Renal cortex interstitium (tissue), 3 donors: ENCODE results near the gene KRTAP4-8. TPM values are rescaled to one million over a fixed set of nuclear protein-coding genes. Genes with fewer than 3 reads are reported as not detected.

Experiments used
- polyA plus RNA-seq, 3 donors: library from polyadenylated mRNA; unstranded; fragments of 120-200 nt; gene quantifications; one replicate each; pipeline ENCODE4 v1.2.1, GENCODE V29; 2013; ENCODE audit not compliant: insufficient read length in 3 of 3

Gene KRTAP4-8
- polyA plus RNA-seq, 3 donors = not detected

Other genes with a start within 250 kb of the KRTAP4-8 start
- gene KRT12, start 230.9 kb downstream of the KRTAP4-8 start, polyA plus RNA-seq = not detected
- gene KRT20, start 212.9 kb downstream of the KRTAP4-8 start, polyA plus RNA-seq = under 1 TPM in 2 of 3 donors, not detected in 1; 0.11 to 0.19 TPM
- 1 to 10 TPM in 1 of 3 donors, under 1 TPM in 2; 0.80 to 1.4 (median 0.94) TPM for gene KRT23, start 160.5 kb downstream of the KRTAP4-8 start, polyA plus RNA-seq
- not detected for gene KRT39, start 131.2 kb downstream of the KRTAP4-8 start, polyA plus RNA-seq
- gene KRT40, start 113.8 kb downstream of the KRTAP4-8 start, polyA plus RNA-seq = not detected
- gene KRTAP3-3, start 104.0 kb downstream of the KRTAP4-8 start, polyA plus RNA-seq = not detected
- not detected for gene KRTAP3-2, start 98.2 kb downstream of the KRTAP4-8 start, polyA plus RNA-seq
- gene KRTAP3-1, start 89.0 kb downstream of the KRTAP4-8 start, polyA plus RNA-seq = not detected
- gene KRTAP1-5, start 70.9 kb downstream of the KRTAP4-8 start, polyA plus RNA-seq = not detected
- not detected for gene KRTAP1-4, start 67.9 kb downstream of the KRTAP4-8 start, polyA plus RNA-seq
- gene KRTAP1-3, start 63.3 kb downstream of the KRTAP4-8 start, polyA plus RNA-seq = not detected
- not detected for gene KRTAP1-1, start 56.7 kb downstream of the KRTAP4-8 start, polyA plus RNA-seq
- not detected for gene KRTAP2-1, start 50.8 kb downstream of the KRTAP4-8 start, polyA plus RNA-seq
- gene KRTAP2-2, start 42.9 kb downstream of the KRTAP4-8 start, polyA plus RNA-seq = not detected
- not detected for gene KRTAP2-3, start 38.0 kb downstream of the KRTAP4-8 start, polyA plus RNA-seq
- not detected for gene KRTAP2-4, start 32.3 kb downstream of the KRTAP4-8 start, polyA plus RNA-seq
- not detected for gene KRTAP4-7, start 14.0 kb downstream of the KRTAP4-8 start, polyA plus RNA-seq
- gene KRTAP4-16, start 4.1 kb upstream of the KRTAP4-8 start, polyA plus RNA-seq = not detected
- not detected for gene KRTAP4-9, start 7.2 kb upstream of the KRTAP4-8 start, polyA plus RNA-seq
- not detected for gene KRTAP4-11, start 20.2 kb upstream of the KRTAP4-8 start, polyA plus RNA-seq
- not detected for gene KRTAP4-12, start 26.0 kb upstream of the KRTAP4-8 start, polyA plus RNA-seq
- not detected for gene KRTAP4-6, start 42.4 kb upstream of the KRTAP4-8 start, polyA plus RNA-seq
- gene KRTAP4-5, start 51.7 kb upstream of the KRTAP4-8 start, polyA plus RNA-seq = not detected
- gene KRTAP4-4, start 62.6 kb upstream of the KRTAP4-8 start, polyA plus RNA-seq = not detected
- gene KRTAP4-3, start 70.1 kb upstream of the KRTAP4-8 start, polyA plus RNA-seq = not detected
- gene KRTAP4-2, start 80.1 kb upstream of the KRTAP4-8 start, polyA plus RNA-seq = not detected
- gene KRTAP4-1, start 86.8 kb upstream of the KRTAP4-8 start, polyA plus RNA-seq = not detected
- not detected for gene KRTAP9-1, start 91.7 kb upstream of the KRTAP4-8 start, polyA plus RNA-seq
- not detected for gene KRTAP9-2, start 128.5 kb upstream of the KRTAP4-8 start, polyA plus RNA-seq
- gene KRTAP9-3, start 134.3 kb upstream of the KRTAP4-8 start, polyA plus RNA-seq = not detected
- gene KRTAP9-8, start 139.9 kb upstream of the KRTAP4-8 start, polyA plus RNA-seq = not detected
- not detected for gene KRTAP9-4, start 151.5 kb upstream of the KRTAP4-8 start, polyA plus RNA-seq
- gene KRTAP9-9, start 157.2 kb upstream of the KRTAP4-8 start, polyA plus RNA-seq = not detected
- gene KRTAP9-6, start 167.2 kb upstream of the KRTAP4-8 start, polyA plus RNA-seq = under 1 TPM in 1 of 3 donors, not detected in 2; 0.19 TPM
- not detected for gene KRTAP9-7, start 177.6 kb upstream of the KRTAP4-8 start, polyA plus RNA-seq
- gene KRTAP29-1, start 204.7 kb upstream of the KRTAP4-8 start, polyA plus RNA-seq = not detected
- not detected for gene KRTAP16-1, start 211.2 kb upstream of the KRTAP4-8 start, polyA plus RNA-seq
- under 1 TPM in 1 of 3 donors, not detected in 2; 0.17 TPM for gene KRTAP17-1, start 217.6 kb upstream of the KRTAP4-8 start, polyA plus RNA-seq